HL-60 (cell line): ENCODE data around the gene GALNT15.

ENCODE experiments used
- DNase-seq, 2 experiments: peaks; one replicate each; pipeline ENCODE4 v3.0.0-alpha.2; 2010 to 2020; ENCODE audit warnings: low read depth in 1 of 2, low spot score in 1 of 2
- H3K27ac ChIP-seq: fragments of 250-450 bp; sonication (Bioruptor Pico); replicated peaks from 2 replicates; pipeline ENCODE4 v1.5.1; 2020; ENCODE audit warnings: mild to moderate bottlenecking, moderate library complexity
- H3K27me3 ChIP-seq: fragments of 250-450 bp; sonication (Bioruptor Pico); 2 replicates; pipeline ENCODE4 v1.5.1; 2021; ENCODE audit warnings: mild to moderate bottlenecking, moderate library complexity; ENCODE audit not compliant: insufficient read depth, poor library complexity, severe bottlenecking
- H3K4me3 ChIP-seq: replicated peaks from 2 replicates; pipeline ENCODE4 v1.5.1; 2011; ENCODE audit warnings: mild to moderate bottlenecking, control low read depth, low read length; ENCODE audit not compliant: insufficient read depth
- GABPA ChIP-seq: IDR thresholded peaks from 2 replicates; pipeline ENCODE4 v1.6.1; 2012; ENCODE audit warnings: low read depth
- POLR2AphosphoS5 ChIP-seq: IDR thresholded peaks from 2 replicates; pipeline ENCODE4 v1.6.1; 2012; ENCODE audit warnings: low read depth
- SPI1 ChIP-seq: IDR thresholded peaks from 2 replicates; pipeline ENCODE4 v1.6.1; 2012; ENCODE audit warnings: low read depth, mild to moderate bottlenecking, borderline replicate concordance
- TF ChIP-seq, protein P1 (sequence below): IDR thresholded peaks from one replicate; pipeline ENCODE4 v1.5.1; 2011; ENCODE audit warnings: low read length, control low read depth, inconsistent platforms; ENCODE audit not compliant: insufficient read depth
- TF ChIP-seq, protein P2 (sequence below): IDR thresholded peaks from 2 replicates; pipeline ENCODE4 v1.6.1; 2012; ENCODE audit warnings: low read depth; ENCODE audit not compliant: insufficient replicate concordance

Gene GALNT15

DNA sequence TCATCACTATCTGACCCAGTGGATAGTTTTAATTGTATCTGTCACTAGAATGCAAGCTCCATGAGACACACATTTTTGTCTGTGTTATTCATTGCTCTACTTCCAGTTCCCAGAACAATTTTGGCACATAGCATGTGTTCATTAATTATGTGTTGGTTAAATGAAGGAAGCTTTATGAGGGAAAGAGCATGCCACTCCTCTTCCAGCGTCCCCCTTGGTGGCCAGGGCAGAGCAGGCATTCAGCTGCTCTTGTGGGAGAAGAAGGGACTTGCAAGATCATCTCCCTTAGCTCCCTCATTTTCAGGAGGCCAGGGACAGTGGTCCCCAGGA is 489 bp upstream of the GALNT15 start:
- TF ChIP-seq, protein P1, sequence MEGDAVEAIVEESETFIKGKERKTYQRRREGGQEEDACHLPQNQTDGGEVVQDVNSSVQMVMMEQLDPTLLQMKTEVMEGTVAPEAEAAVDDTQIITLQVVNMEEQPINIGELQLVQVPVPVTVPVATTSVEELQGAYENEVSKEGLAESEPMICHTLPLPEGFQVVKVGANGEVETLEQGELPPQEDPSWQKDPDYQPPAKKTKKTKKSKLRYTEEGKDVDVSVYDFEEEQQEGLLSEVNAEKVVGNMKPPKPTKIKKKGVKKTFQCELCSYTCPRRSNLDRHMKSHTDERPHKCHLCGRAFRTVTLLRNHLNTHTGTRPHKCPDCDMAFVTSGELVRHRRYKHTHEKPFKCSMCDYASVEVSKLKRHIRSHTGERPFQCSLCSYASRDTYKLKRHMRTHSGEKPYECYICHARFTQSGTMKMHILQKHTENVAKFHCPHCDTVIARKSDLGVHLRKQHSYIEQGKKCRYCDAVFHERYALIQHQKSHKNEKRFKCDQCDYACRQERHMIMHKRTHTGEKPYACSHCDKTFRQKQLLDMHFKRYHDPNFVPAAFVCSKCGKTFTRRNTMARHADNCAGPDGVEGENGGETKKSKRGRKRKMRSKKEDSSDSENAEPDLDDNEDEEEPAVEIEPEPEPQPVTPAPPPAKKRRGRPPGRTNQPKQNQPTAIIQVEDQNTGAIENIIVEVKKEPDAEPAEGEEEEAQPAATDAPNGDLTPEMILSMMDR: no peak
- TF ChIP-seq GABPA (no peak), SPI1 (no peak), POLR2AphosphoS5 (no peak)
- TF ChIP-seq, protein P2, sequence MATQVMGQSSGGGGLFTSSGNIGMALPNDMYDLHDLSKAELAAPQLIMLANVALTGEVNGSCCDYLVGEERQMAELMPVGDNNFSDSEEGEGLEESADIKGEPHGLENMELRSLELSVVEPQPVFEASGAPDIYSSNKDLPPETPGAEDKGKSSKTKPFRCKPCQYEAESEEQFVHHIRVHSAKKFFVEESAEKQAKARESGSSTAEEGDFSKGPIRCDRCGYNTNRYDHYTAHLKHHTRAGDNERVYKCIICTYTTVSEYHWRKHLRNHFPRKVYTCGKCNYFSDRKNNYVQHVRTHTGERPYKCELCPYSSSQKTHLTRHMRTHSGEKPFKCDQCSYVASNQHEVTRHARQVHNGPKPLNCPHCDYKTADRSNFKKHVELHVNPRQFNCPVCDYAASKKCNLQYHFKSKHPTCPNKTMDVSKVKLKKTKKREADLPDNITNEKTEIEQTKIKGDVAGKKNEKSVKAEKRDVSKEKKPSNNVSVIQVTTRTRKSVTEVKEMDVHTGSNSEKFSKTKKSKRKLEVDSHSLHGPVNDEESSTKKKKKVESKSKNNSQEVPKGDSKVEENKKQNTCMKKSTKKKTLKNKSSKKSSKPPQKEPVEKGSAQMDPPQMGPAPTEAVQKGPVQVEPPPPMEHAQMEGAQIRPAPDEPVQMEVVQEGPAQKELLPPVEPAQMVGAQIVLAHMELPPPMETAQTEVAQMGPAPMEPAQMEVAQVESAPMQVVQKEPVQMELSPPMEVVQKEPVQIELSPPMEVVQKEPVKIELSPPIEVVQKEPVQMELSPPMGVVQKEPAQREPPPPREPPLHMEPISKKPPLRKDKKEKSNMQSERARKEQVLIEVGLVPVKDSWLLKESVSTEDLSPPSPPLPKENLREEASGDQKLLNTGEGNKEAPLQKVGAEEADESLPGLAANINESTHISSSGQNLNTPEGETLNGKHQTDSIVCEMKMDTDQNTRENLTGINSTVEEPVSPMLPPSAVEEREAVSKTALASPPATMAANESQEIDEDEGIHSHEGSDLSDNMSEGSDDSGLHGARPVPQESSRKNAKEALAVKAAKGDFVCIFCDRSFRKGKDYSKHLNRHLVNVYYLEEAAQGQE: no peak
- DNase-seq: no peak
- no peak overlapping the region for H3K27ac ChIP-seq
- no peak overlapping the region for H3K4me3 ChIP-seq
- peaks cover 4% of the 10 kb centered on the region for H3K27me3 ChIP-seq

DNA sequence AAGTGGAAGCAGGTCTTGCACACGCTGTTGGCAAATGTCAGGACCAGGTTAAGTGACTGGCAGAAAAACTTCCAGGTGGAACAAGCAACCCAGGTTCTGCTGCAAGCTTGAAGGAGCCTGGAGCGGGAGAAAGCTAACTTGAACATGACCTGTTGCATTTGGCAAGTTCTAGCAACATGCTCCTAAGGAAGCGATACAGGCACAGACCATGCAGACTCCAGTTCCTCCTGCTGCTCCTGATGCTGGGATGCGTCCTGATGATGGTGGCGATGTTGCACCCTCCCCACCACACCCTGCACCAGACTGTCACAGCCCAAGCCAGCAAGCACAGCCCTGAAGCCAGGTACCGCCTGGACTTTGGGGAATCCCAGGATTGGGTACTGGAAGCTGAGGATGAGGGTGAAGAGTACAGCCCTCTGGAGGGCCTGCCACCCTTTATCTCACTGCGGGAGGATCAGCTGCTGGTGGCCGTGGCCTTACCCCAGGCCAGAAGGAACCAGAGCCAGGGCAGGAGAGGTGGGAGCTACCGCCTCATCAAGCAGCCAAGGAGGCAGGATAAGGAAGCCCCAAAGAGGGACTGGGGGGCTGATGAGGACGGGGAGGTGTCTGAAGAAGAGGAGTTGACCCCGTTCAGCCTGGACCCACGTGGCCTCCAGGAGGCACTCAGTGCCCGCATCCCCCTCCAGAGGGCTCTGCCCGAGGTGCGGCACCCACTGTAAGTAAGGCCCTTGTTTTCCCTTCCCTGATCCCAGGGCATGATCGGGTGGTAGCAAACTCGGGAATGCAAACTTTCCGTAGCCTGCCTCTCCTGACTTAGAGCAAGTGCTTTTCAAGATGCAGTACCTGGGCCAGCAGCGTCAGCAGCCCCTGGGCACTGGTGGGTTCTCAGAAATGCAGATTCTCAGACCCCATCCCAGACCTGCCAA is 759 bp downstream of the GALNT15 start:
- peaks cover 4% of the 10 kb centered on the region for H3K27me3 ChIP-seq
- no peak overlapping the region for H3K27ac ChIP-seq
- no peak overlapping the region for H3K4me3 ChIP-seq
- no peak for DNase-seq
- TF ChIP-seq POLR2AphosphoS5: no peak
- no peak for TF ChIP-seq GABPA
- TF ChIP-seq, protein P1: no peak
- TF ChIP-seq, protein P2: no peak

DNA sequence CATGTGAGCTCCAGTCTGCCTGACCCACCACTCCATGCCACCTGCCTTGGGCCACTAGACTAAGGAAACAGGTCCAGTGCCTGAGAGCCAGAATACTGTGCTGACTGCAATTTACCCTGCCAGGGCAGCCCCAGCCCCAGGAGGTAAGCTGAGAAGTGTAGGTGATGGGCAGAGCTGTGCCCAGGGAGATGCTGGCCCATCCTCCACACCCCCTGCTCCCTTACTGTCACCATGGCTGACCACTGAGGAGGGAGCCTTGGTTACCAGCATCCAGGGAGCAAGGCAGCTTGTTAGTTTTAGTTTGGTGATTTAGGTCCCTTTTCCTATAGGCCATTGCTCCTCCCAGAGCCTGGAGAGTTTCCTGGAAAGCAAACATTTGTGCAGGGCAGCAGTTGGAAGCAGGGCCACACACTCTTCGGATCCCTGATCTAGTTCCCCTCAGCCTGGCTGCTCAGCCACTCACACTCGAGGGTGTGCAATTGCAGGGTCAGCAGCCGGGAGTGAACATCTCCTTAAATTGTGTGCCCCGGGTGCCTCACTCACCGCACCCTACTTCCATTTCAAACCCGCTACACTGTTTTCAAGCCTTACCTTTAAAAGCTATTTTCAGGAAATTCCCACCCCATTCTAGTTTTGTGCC is 2.0 kb downstream of the GALNT15 start:
- DNase-seq: no peak
- TF ChIP-seq, protein P1: no peak
- TF ChIP-seq POLR2AphosphoS5 (no peak), SPI1 (no peak), GABPA (no peak)
- TF ChIP-seq, protein P2: no peak
- no peak overlapping the region for H3K27ac ChIP-seq
- no peak overlapping the region for H3K4me3 ChIP-seq
- peaks cover 4% of the 10 kb centered on the region for H3K27me3 ChIP-seq
